T-helper 1 cell (primary cell): Measurements from ENCODE around the gene ERFE.

Experiments used
- DNase-seq, 5 donors: peaks; one replicate each; pipeline ENCODE4 v3.0.0-alpha.2; 2012 to 2020

ERFE gene

DNA sequence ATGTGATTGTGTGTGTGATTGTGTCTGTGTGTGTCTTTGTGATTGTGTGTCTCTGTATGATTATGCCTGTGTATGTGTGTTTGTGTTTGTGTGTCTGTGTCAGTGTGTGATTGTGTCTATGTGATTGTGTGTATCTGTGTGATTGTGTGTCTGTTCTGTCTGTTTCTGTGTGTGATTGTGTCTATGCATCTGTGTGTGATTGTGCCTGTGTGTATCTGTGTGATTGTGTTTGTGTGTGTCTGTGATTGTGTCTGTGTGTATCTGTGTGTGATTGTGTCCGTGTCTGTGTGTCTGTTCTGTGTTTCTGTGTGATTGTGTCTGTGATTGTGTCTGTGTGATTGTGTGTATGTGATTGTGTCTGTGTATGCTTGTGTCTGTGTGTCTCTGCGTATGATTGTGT, 32.4 kb upstream of the ERFE start:
- no peak for DNase-seq

DNA sequence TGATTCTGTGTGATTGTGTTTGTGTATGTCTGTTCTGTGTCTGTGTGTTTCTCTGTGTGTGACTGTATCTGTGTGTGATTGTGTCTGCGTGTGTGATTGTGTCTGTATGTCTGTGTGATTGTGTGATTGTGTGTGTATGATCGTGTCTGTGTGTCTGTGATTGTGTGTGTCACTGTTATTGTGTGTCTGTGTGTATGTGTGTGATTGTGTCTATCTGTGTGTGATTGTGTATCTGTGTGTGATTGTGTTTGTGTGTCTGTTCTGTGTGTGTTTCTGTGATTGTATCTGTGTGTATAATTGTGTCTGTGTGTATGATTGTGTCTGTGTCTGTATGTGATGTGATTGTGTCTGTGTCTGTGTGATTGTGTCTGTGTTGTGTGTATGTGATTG, 32.0 kb upstream of the ERFE start:
- DNase-seq: no peak

DNA sequence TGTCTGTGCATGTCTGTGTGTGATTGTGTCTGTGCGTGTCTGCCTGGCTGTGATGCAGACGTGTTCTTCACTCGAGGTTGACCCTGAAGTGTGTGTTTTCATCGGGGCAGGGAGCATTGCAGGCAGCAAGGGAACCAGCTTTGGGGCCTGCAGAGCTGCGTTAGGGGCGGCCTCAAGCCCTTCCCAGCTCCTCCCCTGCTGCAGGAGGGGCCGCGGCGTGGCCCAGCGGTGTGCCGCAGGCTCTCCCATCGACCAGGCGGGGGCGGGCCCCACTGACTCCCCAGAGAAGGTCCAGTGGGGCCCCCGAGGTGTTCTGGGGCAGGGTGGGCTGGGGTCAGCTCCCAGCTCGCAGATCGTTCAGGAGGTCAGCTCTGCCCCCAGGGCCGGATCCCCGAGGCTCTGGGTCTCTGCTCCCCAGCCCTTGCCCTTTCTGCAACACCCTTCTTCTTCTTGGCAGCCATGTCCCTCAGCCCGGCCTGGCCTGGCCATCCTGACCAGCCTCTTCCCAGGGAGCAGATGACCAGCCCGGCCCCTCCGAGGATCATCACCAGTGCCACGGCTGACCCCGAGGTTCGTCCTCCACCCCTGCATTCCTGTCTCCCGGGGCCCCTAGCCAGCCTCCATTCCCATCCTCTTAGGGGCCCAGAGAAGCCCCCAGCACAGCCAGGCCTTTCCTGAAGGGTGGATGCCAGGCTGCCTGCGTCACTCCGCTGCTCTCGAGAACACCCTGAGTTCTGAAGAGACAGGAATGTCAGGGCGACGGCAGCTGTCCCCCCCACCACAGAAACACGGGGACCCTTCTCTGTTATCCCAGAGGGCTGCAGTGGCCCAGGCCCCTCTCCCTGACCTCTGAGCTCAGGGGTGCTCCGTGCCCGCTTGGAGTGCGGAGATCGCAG, 31.4 kb upstream of the ERFE start:
- DNase-seq: peak in 1 of 5 donors; percentile 3

DNA sequence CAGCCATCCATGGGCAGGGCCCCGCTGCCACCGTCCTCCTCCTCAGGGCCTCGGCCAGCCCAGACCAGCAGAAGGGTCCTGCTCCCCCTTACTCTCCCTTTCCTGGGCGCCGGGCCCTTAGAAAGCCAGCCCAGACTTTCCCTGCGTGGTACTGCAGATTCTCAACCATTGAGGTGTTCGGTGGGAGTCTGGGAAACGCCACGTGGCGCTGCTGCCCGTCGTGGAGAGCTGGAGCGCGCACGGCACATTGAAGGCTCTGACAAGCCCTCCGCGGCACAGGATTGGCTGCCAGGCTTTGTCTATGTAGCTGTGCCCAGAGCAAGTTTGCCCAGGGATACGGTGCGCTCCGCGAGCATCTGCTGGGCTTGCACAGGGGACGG, 30.7 kb upstream of the ERFE start:
- DNase-seq: peak in 1 of 5 donors; percentile 5

DNA sequence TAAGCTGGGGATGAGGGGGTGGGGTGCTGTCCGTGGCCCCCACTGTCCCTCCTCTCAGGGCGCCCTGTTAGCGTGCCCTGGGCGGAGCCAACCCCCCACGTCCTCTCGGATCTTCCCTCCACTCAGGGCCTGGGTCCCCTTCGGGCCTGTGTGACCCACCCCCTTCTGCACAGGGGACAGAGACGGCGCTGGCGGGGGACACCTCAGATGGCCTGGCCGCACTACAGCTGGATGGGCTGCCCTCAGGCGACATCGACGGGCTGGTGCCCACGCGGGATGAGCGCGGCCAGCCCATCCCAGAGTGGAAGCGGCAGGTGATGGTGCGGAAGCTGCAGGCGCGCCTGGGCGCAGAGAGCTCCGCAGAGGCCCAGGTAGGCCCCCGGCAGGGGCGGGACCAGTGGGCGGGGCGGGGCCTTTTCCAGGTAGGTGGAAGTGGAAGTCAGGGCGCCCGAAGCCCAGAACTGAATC, 30.2 kb upstream of the ERFE start:
- no peak for DNase-seq

DNA sequence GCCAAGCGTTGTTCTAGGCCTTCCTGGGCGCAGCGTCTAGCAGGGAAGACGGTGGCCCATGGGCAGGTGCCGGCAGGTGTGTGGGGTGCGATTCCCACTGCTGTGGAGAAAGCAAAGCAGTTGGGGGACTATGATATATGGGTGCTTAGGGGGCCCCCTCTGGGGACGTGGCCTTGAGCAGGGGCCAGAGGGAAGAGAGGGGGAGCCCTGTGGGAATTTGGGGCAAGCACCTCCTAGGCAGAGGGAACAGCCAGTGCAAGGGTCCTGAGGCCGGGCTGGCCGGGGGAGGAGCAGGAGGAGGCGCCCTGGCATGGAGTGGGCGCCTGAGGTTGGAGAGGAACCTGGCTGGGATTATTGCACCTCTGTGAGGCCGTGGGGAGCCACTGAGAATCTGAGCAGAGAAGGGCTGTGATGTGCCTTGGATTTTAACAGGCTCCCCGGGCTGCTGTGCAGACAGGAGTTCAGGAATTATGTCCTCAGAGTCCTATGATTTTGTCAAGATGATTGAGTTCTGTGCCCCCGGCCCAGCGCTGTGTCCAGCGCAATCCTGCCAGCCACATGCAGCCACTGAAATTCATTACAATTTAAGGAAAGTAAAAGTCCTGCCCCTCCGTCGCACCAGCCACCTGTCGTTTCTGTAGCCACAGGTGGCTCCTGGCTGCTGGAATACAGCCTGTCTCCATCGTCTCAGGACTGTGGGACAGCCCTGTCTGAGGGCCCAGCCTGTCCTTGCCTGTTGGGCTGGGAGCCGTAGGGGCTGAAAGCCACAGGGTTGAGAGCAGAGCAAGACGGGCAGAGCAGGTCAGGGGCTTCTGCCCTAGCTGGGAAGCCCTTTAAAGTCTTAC, 29.4 kb upstream of the ERFE start:
- DNase-seq: peak in 1 of 5 donors; percentile 2

DNA sequence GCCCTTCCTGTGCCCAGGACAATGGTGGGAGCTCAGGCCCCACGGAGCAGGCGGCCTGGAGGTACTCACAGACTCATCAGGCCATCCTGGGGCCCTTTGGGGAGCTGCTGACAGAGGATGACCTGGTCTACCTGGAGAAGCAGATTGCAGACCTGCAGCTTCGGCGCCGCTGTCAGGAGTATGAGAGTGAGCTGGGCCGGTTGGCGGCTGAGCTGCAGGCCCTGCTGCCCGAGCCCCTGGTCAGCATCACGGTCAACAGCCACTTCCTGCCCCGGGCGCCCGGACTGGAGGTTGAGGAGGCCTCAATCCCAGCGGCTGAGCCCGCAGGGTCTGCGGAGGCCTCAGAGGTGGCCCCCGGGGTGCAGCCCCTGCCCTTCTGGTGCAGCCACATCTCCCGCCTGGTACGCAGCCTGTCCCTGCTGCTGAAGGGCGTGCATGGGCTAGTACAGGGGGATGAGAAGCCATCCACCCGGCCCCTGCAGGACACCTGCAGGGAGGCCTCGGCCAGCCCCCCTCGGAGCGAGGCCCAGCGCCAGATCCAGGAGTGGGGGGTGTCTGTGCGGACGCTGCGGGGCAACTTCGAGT, 28.6 kb upstream of the ERFE start:
- peak in 1 of 5 donors; percentile 6 for DNase-seq

DNA sequence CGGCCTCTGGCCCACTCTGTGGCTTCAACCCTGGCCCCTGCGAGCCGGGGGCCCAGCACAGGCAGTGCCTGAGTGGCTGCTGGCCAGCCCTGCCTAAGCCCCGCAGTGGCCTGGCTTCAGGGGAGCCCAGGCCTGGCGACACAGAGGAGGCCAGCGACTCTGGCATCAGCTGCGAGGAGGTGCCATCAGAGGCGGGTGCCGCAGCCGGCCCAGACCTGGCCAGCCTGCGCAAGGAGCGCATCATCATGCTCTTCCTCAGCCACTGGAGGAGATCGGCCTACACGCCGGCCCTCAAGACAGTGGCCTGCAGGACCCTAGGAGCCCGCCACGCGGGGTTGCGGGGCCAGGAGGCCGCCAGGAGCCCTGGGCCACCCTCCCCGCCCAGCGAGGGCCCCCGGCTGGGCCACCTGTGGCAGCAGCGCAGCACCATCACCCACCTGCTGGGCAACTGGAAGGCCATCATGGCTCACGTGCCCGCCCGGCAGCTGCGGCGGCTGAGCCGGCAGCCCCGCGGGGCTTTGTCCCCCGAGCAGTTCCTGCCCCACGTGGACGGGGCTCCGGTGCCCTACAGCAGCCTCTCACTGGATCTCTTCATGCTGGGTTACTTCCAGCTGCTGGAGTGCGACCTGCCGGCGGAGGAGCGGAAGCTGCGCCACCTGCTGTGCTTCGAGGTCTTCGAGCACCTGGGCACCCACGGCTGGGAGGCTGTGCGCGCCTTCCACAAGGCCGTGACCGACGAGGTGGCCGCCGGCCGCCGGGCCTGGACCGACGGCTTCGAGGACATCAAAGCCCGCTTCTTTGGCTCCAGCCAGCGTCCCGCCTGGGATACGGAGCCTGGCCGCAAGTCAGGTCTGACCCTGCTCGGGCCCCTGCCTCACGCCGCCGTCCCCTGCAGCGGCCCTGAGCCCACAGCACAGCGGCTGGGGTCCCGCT, 27.8 kb upstream of the ERFE start:
- peak in 1 of 5 donors; percentile 5 for DNase-seq

DNA sequence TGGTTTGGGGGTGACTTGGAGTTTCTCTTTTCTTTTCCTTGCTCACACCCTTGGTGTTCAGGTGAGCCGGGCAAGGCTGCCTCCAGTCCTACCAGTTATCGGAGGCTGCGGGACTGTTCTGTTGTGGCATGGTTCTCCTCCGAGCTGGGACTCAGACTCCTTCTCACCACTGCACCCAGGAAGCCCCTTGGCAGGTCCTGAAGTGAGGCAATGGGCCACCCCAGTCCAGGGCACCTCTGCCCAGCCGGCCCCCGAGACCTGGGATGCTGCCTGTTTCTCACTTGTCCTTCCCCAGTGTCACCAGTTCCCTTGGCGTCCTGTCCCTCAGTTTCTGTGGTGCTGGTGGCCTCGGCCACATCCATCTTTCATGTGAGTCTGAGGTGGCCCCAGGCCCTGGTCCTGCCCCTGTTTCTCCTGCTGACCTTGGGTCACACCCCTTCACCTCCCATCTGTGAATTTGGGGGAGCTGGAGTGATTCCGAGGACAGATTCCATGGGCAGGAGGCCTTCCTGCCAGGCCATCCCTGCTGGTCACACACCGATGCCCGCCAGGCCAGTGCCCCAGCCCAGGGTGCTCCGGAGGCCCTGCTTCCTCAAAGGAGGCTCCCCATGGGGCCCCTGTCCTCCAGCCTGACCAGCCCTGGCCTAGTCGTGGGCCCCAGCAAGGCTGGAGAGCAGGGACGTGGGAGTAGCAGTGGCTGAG, 26.9 kb upstream of the ERFE start:
- peak in 1 of 5 donors; percentile 3 for DNase-seq

DNA sequence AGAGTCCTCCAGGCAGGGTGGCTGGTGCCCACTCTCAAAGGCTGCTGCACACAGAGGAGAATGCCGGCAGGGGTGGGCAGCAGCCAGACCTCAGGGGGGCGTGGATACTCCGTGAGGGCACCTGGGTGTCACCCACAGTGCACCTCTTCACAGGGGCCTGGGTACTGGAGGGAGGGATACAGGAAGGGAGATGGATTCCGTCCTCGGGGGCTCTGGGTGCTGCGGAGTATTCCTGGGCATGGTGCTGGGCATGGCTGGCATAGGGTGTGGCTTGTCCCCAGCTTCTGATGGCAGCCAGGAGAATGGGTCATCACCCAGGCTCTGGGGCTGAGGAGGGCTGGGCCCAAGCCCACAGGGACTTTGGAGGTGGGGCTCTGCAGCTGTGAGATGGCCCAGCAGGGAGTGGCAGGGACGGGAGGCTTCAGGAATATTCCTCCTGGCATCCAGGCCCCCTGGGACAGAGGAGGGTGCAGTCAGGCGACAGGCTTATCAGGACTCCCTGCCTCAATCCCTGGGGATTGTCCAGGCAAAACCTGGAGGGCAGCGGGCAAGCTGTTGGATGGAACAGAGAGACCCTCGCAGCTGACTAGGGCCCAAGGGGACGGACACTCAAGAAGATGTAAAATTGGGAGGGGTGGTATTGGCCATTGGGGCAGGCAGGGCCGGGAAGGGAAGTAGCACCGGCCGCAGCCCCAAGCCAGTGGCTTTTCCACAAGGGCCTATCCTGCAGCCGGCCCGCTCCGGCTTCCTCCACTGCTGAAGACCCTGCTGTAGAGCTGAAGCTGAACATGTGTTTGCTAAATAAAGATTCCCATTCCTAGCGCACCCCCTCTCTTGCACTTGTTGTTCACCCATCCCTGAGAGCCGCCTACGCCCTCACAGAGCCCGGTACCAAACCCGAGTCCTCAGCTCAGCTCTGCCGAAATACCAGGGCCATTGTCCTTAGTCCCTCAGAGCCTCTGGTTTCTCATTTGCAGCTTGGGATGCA, 26.0 kb upstream of the ERFE start:
- peak in 1 of 5 donors; percentile 6 for DNase-seq

DNA sequence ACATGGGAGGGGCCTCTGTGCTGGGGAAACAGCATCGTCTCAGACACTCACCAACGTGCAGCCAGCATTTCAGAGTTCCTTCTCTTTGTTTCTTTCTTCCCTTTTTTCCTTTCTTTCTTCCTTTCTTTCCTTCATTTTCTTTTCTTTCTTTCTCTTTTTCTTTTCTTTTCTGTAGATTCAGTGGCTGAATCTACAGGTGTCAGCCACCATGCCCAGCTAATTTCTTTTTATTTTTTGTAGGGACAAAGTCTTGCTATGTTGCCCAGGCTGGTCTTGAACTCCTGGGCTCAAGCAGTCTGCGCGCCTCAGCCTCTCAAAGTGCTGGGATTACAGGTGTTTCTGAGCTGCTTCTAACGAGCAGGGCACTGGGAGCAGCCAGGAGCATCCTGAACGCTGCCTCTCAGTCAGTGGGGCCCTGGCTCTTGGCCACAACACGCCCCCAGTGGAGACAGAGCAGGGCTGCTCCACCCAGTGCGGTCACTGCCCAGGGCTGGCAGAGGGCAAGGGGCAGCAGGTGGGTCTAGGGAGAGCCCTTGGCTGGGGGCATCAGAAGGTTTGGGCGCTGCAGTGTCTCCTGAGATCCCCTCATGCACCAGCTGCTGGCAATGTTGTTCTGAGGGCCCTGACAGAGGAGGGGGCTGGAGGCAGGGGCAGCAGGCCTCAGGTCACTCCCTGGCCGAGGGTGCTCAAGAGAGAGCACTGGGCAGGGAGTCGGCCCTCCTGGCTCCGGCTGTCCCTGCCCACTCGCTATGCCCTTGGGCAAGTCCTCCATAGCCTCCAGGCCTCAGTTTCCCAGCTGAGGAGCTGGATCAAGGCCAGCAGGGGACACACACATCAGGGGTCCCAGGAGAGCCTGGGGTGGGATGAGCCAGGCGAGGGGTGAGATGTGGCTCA, 25.0 kb upstream of the ERFE start:
- DNase-seq: peak in 1 of 5 donors; percentile 5

DNA sequence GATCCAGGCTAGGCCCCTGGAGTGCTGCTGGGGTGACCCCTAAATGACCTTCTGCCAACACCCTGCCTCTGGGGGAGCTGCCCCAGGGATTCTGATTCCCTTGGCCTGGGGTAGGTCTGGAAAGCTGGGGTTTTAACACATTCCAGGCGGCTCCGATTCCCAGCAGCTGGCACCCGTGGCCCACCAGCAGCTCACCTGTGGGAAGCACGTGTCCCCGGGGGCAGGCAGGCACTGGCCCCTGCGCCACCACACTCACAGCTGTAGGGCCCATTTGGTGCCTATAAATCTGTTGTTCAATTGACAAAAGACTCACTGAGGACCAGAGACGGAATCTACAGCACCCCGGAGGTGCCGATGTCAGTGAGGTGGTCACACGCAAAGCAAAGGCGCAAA, 24.4 kb upstream of the ERFE start:
- peak in 1 of 5 donors; percentile 2 for DNase-seq

DNA sequence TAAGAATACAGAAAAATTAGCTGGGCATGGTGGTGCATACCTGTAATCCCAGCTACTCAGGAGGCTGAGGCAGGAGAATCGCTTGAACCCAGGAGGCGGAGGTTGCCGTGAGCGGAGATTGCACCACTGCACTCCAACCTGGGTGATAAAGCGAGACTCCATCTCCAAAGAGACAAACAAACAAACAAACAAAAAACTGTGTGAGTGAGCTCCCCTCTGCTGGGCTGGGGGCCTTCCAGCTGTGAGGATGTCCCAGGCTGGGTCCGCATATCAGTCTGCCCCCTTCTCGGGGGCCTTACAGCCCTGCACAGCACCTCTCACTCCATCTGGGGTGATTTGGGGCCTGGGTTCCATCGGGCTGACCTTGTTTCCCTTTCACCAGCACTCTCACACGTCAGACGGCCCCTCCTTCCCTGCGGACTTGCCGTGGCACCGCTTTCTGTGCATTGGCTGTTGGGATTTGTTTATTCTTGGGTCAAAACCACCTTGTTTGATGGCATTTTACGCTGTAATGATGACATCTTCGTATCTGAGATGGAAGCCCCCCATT, 23.1 kb upstream of the ERFE start:
- no peak for DNase-seq

DNA sequence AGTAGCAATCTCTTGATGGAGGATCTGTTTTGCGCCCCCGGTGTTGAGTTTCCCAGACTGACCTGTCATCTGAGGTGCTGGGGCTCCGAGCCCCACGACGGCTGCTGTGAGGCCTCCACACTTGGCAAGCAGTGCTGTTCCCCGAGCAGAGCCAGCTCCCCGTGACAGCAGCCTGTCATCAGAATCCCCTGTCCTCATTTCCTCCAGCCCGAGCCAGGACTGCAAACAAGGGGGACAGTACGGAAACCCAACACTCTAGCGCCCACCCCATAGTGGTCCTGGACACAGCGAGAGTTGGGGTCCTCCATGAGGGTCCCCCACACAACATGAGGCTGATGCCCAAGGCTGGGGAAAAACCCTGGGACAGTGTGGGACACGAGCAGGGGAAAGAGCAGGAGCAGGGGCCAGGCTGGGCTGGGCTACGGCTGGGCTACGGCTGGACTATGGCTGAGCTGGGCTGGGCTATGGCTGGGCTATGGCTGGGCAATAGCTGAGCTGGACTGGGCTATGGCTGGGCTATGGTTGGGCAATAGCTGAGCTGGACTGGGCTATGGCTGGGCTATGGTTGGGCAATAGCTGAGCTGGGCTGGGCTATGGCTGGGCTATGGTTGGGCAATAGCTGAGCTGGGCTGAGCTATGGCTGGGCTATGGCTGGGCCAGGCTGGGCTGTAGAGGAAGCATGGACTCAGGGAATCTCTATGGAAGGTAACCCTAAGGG, 21.8 kb upstream of the ERFE start:
- no peak for DNase-seq

DNA sequence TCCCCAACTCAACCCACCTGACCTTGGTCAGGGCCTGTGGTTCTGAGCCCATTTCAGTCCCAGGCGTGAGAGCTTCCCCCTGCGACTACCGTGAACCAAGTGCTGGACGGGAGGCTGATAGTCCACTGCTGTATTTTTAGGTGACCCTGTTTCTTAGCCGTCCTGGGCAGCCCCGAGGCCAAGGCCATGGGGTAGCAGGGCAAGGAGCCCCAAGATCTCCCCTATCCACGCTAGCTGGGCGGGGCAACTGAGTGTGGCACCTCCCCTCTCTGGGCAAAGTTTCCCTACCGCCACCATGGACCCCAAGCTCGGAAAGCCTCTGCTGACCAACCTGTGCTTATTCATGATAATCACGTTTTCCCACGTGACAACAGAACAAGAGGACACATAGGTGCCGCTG, 20.9 kb upstream of the ERFE start:
- DNase-seq: no peak

DNA sequence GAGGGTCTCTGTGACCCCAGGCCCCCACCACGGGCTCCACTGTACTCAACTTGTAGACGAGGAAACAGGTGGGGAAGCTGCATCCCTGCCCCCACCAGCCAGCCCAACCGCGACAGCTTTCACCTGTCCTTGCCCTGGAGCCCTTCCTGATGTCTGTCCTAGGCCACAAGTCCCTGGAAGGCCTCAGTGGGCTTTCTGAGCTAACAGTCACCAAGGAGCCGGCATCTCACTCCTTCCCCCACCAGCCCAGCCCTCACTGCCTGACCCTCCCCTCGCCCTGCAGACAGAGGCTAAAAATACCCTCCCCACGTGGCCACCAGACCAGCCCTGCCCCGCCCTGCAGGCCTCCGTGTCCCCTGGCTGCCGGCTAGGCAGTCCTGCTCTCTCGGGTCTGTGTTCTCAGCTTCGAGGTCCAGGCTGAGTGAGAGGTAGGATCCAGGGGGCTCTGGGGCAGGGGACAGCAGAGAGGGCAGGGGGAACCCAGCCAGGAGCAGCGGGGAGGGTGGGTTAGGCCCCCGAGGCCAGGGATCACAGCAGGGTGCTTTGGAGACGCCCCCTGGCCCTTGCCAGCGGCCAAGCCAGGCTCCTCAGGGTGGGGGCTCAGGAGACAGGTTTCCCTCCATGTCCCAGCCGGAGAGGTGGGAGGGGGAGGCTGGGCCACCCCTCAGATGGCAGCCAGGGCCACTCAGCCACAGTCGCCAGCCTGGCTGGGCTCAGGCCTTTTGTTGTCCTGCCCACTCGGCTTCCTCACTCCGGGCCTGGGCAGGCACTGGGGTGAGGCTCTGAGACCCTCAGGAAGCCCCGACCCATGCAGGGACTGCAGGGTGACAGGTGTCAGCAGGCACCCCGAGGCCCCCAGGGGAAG, 20.2 kb upstream of the ERFE start, which contains the start of gene KLHL30:
TSS of gene KLHL30 (plus strand) at position 338 of the 865 bp plus-strand sequence. CDS start 2,087 bp downstream, outside the sequence.
- DNase-seq: no peak
